ENCODE measurements around the gene PLP1.
A peak's percentile ranks its signal among the peaks of the same experiment; 100 is the strongest.
"Not testable (repeated sequence)": the region's sequence is repeated elsewhere in the genome, so short reads cannot be mapped to it uniquely, and the experiment has no call there.

Gene PLP1

DNA sequence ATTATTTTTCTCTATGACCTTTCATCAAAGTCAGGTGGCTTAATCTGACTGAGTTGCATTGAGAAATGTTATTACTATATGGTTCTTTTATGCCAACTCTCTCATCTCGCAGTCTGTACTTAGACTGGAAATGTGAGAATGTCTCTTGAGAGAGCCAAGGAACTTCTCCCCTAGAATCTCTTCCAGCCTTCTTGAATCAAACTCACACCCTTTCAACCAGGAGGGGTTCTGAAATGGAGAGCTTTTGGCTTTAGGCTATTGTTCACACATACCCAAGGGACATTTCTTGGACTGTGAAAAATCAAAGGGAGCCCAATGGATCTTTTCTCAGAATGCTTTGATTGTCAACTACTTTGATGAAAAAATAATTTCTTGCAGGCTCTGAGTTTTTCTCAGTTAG lies 5.1 kb downstream of the PLP1 start:
- no peak for DNase-seq

DNA sequence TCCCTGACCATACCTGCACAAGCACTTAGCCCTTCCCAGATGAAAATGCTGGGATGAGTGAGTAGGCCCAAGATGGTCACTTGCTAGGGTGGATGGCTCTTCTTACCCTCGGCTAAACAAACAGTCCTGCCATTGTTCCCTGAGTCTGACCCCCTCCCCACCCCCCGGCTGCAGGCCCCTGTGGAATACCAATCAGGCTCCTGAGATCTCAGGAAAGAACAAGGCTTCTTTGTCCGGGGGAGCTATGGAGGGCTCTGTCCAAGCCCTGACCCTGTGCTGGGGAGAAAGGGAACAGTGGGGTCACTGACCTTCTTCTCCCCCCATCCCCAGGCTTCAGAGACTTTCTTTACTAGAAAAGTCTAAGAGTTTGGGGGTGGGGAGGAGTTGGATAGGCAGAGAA lies 6.0 kb downstream of the PLP1 start:
- no peak for DNase-seq

DNA sequence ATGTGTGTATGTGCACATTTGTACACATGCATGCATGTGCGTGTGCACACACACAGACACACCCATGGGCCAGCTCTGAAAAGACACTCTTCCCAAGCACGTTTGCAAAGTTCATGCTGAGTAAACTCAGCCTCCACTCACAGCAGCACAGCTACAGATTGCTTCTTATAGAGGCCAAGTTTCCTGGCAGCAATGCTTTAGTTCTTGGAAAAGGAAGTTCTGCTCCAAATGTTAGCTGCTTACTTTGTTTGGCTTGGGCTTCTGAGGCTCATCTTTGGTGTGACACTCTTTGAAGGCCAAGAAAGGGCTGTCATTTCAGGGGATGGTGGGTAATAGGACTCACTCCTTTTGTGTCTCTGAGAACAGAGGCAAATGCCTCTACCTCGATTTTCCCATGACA lies 6.6 kb downstream of the PLP1 start:
- no peak for DNase-seq

DNA sequence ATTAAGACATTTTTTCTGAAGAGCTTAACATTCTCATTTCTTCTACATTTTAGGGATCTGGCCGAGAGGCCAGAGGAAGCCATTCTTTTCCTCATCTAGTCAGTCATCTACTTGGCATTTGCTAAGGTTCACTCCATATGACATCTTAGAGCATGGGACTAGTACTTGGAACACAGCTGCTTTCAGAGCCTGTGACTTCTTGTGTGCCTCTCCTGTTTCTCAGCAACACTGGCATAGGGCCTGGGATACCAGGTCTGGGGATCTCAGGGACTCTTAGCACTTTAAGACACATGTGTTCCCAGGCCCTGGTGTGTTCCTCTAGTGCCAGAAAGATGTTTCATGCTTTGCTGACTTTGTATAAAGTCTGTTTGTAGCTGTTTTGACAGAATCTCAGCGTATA lies 7.3 kb downstream of the PLP1 start:
- DNase-seq: no peak

DNA sequence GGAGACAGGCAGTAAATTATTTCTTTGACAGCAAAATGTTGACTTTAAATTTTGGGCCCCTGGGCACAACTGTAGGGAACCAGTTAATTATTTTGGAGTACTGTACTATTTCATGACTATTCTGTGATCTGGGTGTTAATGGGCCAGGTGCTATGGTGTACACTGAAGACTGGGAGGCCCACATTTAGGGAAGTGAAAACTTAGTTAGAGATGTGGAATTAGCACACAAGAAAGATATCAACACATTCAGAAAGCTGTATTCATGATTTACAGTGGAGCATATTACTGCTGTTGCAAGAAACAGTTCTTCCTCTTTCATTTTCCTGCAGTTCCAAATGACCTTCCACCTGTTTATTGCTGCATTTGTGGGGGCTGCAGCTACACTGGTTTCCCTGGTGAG lies 12.4 kb downstream of the PLP1 start:
- no peak for DNase-seq

DNA sequence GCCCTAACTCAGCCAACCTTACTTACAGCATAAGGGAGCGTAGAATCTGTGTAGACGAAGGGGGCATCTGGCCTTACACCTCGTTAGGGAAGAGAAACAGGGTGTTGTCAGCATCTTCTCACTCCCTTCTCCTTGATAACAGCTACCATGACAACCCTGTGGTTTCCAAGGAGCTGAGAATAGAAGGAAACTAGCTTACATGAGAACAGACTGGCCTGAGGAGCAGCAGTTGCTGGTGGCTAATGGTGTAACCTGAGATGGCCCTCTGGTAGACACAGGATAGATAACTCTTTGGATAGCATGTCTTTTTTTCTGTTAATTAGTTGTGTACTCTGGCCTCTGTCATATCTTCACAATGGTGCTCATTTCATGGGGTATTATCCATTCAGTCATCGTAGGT lies 14.6 kb downstream of the PLP1 start:
- no peak for DNase-seq

DNA sequence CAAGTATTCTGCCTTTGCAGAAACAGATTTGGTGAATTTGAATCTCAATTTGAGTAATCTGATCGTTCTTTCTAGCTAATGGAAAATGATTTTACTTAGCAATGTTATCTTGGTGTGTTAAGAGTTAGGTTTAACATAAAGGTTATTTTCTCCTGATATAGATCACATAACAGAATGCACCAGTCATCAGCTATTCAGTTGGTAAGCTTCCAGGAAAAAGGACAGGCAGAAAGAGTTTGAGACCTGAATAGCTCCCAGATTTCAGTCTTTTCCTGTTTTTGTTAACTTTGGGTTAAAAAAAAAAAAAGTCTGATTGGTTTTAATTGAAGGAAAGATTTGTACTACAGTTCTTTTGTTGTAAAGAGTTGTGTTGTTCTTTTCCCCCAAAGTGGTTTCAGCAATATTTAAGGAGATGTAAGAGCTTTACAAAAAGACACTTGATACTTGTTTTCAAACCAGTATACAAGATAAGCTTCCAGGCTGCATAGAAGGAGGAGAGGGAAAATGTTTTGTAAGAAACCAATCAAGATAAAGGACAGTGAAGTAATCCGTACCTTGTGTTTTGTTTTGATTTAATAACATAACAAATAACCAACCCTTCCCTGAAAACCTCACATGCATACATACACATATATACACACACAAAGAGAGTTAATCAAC lies 15.3 kb downstream of the PLP1 start:
- no peak for DNase-seq

DNA sequence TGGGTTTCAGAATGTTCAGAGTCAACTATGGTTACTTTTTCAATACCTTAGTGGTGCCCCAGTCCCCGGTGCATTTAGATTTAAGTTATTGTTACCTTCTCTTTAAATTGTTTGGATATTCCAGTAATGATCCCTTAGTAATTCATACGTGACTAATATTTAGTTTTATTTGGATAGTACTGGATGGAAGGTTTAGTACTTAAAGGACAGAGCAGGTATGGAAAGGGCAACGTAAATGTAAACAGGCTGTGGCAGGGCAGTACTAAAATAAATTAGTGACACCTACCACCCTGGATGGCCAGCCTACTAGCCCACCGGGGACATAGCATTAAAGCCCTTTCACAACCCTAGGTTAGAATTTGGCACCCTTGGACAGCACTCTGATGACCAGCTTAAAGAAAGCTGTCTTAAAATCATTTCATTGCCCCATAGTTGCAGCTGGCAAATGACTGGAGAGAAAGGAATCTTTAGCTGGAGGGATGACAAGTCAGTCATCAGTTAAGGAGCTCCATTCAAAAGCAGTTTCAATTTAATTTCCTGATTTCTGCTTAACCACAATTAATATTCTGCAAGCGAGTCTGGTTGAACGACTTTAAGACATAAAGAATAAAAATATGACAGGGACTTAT lies 16.4 kb downstream of the PLP1 start:
- no peak for DNase-seq

DNA sequence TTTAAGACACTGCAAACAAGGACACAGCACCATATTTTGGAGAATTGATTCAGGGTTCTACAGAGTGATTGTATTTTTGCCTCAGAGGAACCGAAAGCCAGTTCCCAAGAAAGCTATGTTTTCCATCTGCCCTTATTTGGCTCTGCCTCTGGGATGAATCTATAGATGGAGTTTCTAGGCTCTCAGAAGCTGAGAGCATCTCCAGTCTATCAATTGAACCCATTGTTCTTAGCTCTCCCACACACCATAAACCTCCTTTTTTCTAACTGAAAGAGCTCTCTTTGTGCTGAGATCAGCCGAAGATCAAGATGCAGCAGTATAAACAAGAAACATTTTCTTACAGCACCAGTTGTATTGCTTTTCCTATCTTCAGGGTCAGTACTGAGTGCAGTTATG lies 16.9 kb downstream of the PLP1 start:
- no peak for DNase-seq

DNA sequence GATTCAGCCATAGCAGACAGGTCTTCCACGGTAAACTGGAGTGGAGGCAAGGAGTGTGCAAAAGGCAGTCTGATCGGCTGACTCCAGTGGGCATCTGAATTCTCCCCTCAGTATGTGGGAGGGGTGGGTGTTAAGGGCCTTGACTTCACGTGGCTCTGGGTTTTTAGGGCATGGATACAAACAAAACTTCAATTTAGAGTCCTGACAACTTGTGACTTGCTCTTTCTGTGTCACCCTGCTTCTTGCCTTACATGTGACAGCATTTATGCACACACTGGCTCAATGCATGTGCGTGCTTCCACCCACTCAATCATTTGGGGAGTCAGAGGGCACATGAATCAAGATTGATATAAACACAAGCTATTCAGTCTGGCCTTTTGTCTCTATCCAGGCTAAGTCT lies 17.5 kb downstream of the PLP1 start:
- no peak for DNase-seq

DNA sequence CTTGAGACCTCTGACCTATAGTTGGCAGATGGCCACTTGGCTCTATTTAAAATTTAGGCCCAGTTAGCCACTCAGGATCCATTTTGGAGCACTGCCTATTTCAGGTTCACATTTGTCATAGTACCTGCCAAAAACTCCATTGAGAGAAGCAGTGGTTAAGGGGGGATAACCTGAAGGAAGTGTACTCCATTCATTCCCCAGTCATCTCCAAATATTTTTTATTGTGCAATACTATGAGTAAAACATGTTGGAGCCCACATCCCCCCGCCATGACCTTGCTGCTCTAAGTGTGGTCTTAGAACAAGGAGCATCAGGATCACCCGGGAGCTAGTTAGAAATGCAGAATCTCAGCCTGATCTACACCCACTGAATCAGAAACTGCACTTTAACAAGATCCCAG lies 21.1 kb downstream of the PLP1 start:
- no peak for DNase-seq

DNA sequence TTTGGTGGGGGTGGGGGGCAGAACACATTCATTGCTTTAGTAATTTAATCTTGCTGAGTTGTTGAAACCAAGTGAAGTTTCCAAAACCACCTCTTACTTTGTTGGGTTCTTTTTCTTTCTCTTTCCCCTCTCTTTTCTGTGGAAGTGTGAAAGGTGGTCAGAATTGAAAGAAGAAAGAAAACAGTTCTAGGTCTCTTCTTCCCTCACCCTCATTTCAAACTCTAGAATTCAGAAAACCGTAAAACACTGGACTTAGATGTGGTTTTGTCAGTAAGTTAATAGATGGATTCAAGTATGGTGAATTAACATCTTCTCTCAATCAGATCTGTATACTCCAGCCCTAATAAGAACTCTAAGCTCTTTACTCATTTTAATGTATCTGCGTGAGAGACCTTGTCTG lies 23.7 kb downstream of the PLP1 start:
- no peak for DNase-seq

DNA sequence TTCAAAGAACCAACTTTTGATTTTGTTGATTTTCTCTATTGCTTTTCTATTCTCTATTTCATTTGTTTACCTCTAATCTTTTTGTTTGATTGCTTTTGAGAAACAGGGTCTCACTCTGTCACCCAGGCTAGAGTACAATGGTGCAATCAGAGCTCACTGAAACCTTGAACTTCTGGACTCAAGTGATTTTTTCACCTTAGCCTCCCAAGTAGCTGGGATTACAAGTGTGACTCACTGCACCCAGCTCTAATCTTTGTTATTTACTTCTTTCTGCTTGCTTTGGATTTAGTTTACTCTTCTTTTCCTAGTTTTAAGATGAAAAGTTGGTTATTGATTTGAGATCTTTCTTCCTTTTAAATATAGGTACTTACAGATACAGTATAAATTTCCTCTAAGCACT lies 29.2 kb downstream of the PLP1 start:
- DNase-seq: no peak

DNA sequence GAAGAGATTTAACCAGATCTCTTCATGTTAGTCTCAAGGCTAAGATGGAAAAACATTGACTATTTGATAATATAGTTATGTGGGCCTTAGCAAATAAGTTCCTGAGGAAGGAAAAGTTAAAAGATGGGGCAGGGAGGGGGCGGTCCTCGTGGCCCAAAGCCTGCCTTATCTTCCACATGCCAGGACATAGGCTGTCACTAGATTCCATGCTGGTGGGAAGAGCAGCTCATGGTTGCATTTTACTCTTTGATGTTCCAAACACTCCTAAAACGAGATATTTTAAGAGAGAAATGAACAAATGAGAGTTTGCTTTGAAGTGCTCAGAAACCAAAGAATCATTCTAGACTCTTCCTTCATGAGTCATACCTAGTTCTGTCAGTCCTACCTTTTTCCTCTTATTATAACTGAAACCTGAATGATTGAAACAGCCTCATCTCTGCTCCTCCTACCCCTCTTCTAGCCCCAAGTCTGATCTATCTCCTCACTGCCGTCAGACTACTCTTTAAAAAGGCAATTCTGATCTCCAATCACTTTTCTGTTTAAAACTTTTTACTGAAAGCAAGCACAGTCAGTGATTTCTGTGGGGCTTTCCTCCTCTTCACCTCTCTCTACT lies 30.3 kb downstream of the PLP1 start:
- DNase-seq: no peak

DNA sequence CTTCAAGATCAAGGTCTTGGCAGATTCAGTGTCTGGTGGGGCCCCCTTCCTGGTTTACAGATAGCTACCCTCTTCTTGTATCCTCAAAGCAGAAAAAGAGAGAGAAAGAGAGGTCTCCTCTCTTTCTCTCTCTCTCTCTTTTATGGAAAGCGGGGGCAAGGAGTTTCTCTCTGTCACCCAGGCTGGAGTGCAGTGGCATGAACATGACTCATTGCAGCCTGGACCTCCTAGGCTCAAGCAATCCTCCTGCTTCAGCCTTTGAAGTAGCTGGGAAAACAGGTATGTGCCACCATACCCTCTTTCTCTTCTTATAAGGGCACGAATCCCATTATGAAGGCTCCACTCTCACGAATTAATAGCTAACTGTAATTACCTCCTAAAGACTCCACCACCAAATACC lies 35.2 kb downstream of the PLP1 start:
- DNase-seq: no peak

DNA sequence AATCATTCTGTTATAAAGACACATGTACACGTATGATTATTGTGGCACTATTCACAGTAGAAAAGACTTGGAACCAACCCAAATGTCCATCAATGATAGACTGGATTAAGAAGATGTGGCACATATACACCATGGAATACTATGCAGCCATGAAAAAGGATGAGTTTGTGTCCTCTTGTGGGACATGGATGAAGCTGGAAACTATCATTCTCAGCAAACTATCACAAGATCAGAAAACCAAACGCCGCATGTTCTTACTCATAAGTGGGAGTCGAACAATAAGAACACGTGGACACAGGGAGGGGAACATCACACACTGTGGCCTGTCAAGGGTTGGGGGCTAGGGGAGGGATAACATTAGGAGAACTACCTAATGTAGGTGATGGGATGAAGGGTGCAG lies 40.5 kb downstream of the PLP1 start:
- DNase-seq: not testable (repeated sequence)

DNA sequence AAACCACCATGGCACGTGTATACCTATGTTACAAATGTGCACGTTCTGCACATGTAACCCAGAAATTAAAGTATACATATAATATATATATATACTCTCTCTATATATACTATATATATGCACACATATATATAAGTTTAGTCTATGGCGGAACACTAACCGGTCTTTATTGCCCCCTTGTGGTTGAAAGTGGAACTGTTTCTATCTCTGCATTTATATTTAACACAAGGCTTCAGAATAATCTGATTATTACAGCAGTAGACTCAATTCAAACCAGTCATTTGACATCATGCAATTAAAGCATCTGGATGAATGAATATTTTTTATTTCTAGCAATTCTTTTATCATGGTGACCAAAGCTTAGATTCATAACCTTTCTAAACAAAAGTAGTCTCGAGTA lies 40.9 kb downstream of the PLP1 start:
- DNase-seq: peak; percentile 57

DNA sequence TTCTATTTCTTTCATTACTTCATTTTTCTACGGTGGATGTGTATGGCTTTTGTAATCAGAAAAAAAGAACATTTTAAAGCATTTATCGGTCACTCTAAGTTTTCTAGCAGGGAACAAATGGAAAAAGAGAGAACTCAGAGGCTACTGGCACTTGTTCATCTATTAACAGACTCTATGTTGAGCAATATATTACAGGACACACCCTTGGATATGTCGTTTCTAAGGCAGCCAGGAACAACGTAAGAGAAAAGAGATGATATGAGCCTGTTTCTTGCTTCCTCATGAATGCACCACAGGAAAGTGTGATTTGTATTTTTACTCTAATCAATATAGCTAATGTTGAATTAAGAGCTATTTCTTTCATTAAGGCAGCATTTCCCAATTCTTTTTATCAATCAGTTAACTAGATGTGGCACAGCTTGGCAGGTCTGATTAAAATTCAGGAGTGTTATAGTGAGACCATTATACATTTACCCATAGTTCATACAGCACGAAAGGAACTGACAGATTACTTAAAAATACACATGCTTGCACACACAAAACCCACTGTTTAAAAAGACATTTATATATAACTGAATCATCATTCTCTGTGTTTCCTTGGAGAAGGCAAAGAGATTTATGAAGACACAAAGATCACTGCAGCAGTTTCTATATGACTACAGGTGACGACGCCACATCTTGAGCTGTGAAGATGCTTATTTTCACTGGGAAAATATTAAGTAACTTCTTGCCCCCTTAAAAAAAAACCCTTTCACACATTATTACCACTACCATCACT lies 42.4 kb downstream of the PLP1 start:
- no peak for DNase-seq

DNA sequence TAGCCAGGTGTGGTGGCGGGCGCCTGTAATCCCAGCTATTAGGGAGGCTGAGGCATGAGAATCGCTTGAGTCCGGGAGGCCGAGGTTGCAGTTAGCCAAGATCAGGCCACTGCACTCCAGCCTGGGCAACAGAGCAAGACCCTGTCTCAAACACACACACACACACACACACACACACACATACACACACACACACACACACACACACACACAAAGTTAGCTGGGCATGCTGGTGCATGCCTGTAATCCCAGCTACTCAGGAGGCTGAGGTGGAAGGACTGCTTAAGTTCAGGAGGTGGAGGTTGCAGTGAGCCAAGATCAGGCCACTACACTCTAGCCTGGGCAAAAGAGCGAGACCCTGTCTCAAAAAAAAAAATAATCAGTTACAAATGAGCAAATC lies 44.2 kb downstream of the PLP1 start:
- not testable (repeated sequence) for DNase-seq

DNA sequence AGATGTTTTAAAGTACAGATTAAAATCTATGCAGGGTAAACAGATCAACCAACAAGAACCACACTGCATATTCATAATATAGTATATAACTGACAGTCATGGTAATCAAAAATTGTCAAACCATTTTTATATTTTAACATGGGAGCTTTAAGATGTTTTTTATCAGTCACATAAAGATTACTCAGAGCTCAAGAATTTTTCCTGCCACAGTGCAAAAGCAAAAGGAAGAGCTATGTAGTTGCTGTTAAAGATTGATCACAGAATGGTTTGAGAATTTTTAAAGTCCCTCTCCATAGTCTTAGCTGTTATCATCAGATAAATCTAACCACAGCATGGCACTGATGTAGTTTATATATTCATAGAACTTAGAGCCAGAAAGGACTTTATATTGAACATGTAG lies 47.0 kb downstream of the PLP1 start:
- no peak for DNase-seq

DNA sequence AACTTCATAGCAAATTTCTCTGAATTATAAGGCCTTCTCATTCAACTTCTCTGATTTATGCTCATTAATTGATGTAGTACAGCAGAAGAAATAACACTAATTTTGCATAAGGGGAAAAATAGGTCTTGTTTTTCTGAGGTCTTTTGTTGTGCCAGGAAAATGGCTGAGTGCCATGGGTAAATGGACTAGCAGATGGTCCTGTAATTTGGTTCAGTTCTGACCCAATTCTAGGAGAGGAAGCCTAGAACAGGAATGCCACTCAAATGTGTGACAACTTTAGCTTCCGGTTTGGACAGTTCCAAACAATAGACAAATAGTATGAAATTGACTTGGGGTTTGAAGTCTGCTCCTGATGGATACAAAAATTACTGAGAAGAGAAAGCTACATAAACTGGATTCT lies 49.2 kb downstream of the PLP1 start:
- DNase-seq: no peak

DNA sequence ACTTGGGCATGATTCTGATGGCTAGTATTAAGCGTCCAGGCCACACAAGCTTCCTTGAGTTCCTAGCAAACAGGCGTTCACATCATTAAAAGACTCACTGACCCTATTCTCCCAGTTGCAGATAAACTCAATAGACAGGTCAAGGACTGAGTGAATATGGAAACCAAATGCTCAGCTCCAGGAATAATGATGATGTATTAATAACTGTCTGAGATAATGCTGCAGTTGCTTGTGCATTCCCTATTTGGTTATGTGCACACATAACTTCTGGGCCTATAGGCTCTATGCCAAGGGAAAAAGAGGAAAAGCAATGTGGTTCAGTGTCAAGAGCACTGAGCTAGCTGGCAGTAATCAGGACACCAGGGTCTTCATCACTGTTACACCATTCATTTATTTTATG lies 51.9 kb downstream of the PLP1 start:
- no peak for DNase-seq

DNA sequence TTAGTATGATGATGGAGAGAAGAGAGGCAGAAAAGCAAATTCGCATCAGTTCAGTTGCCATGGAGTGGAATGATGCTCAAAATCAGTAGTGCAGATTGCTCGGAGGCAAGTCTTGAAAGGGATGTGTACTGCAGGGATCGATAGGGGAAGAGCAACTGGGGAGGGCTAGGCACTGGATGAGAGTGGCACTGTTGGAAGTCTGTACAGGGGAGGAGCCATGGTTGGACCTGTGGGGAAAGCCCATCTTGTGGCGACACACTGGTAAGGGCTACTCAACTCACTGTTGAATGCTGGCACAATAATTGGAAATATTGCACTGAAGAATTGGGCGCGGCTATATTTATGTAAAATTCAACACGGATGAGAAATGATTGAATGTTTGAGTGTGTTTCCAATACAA lies 54.2 kb downstream of the PLP1 start:
- DNase-seq: no peak

DNA sequence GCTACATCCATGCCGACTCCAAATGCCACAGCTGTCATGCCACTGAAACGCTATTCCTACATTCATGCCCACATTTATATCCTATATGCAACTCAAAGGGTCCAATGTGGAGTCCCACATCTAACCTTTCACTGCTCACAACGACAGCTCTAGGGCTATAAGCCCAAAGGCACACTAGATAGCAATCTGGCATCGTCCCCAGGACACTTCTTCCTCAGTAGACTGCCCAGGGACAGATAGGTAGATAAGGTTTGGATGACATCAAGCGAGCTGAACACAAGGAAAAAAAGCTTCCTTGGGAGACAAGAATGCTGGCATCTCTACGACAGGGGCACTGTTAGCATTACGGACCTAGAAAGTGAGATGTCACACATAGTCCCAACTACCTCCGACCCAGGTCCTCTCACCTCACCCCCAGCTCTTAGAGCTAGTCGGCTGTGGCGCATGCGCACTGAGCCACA lies 54.7 kb downstream of the PLP1 start:
- DNase-seq: peak; percentile 82
